Sigmoid colon (tissue), 7 donors: ENCODE measurements around the gene MGAT3. TPM values are rescaled to one million over a fixed set of nuclear protein-coding genes. Genes with fewer than 3 reads are reported as not detected.
A peak's percentile ranks its signal among the peaks of the same experiment; 100 is the strongest.
"Not testable (repeated sequence)": the region's sequence is repeated elsewhere in the genome, so short reads cannot be mapped to it uniquely, and the experiment has no call there.

Experiments used
- DNase-seq: peaks from one replicate; pipeline ENCODE4 v3.0.0-alpha.2; 2019
- H3K27ac ChIP-seq, 4 donors: fragments of 200-600 bp; sonication (generic); one replicate each; pipeline ENCODE4 v1.5.1; 2016 to 2019; ENCODE audit warnings: mild to moderate bottlenecking in 1 of 4
- H3K27me3 ChIP-seq, 3 donors: fragments of 200-600 bp; sonication (generic); one replicate each; pipeline ENCODE4 v1.5.1; 2019; ENCODE audit warnings: mild to moderate bottlenecking in 1 of 3
- H3K36me3 ChIP-seq, 4 donors: fragments of 200-600 bp; sonication (generic); one replicate each; pipeline ENCODE4 v1.5.1; 2016 to 2019
- H3K4me1 ChIP-seq, 4 donors: fragments of 200-600 bp; sonication (generic); one replicate each; pipeline ENCODE4 v1.5.1; 2017 to 2019
- H3K4me3 ChIP-seq, 4 donors: fragments of 200-600 bp; sonication (generic); one replicate each; pipeline ENCODE4 v1.5.1; 2017 to 2019; ENCODE audit warnings: mild to moderate bottlenecking in 2 of 4, moderate library complexity in 1 of 4
- H3K9me3 ChIP-seq, 4 donors: fragments of 200-600 bp in 3 of 4; sonication (generic) in 3 of 4; one replicate each; pipeline versions ENCODE4 v1.5.1 to v1.6.1; 2013 to 2019
- CTCF ChIP-seq, 4 experiments: fragments of 450-650 bp in 3 of 4; fragments of 200-600 bp in 1 of 4; IDR thresholded peaks; one replicate each; pipeline ENCODE4 v1.5.1; 2016 to 2019; ENCODE audit warnings: antibody characterized with exemption in 4 of 4, mild to moderate bottlenecking in 3 of 4, moderate library complexity in 2 of 4
- EP300 ChIP-seq, 4 donors: sonication (generic); formaldehyde crosslinking; IDR thresholded peaks; one replicate each; pipeline ENCODE4 v1.6.1; 2017; ENCODE audit warnings: antibody characterized with exemption in 4 of 4
- POLR2A ChIP-seq, 2 donors: fragments of 450-650 bp; IDR thresholded peaks; one replicate each; pipeline ENCODE4 v1.6.1; 2016; ENCODE audit warnings: antibody characterized with exemption in 2 of 2, mild to moderate bottlenecking in 2 of 2, moderate library complexity in 2 of 2
- POLR2AphosphoS5 ChIP-seq, 4 donors: sonication (generic); formaldehyde crosslinking; IDR thresholded peaks; one replicate each; pipeline ENCODE4 v1.6.1; 2017; ENCODE audit warnings: antibody characterized with exemption in 4 of 4
- WGBS, 2 donors: extraction: QIAGEN DNeasy Blood & Tissue Kit; methylation state at CpG; one replicate each; pipeline ENCODE4 v1.1.7; 2013; 5-methylcytosine and 5-hydroxymethylcytosine counted together
- intact Hi-C: fragments of 100-400 bp; cut with DNase I; formaldehyde crosslinking; loops from one replicate; pipeline ENCODE4 v1.15.1; 2023
- polyA plus RNA-seq, 3 donors: library from polyadenylated mRNA; stranded (reverse); fragments of 200-250 nt; gene quantifications; one replicate each; pipeline ENCODE4 v1.2.3, GENCODE V29; 2013
- total RNA-seq, 4 donors: library from RNA; depleted of rRNA; stranded (reverse); fragments of >200 nt; gene quantifications; one replicate each; pipeline ENCODE4 v1.1.0, GENCODE V29; 2016
- donor health status: healthy with polysubstance abuse.
- donor health status: Bipolar disorder and iron deficiency.
- donor health status: healthy.

MGAT3 gene
- total and polyA plus RNA-seq, 7 donors, result 0.60 to 8.1 (median 1.1) TPM

- Histone ChIP-seq H3K9me3 (no peaks in the 10 kb centered on the region), H3K36me3 (peaks cover 14 to 41% (median 25%) of the 10 kb centered on the region in 4 donors), H3K4me3 (peak overlapping the region; percentile 95 to 100 (median 100)), H3K4me1 (peaks cover 0 to 42% (median 29%) of the 10 kb centered on the region in 4 donors), H3K27me3 (no peaks in the 10 kb centered on the region), H3K27ac (peak overlapping the region; percentile 74 to 95 (median 84))
- DNase-seq, result no peak
- no peak for TF ChIP-seq POLR2A (IDR thresholded peaks at IDR 0.05)
- no peak for TF ChIP-seq CTCF (IDR thresholded peaks at IDR 0.05)
- no peak for TF ChIP-seq POLR2AphosphoS5 (IDR thresholded peaks at IDR 0.05)
- no peak for TF ChIP-seq EP300 (IDR thresholded peaks at IDR 0.05)
- 2 to 7% methylated on average over 18 of the region's 18 CpGs for WGBS, 2 donors
- intact Hi-C loops, result loop anchor here (2.0 kb wide), 1 partner anchor 16 kb away; no protein-coding TSS in a partner anchor
These were observed 46.1 kb downstream of the MGAT3 start for GRCh38 chr22:39502789-39503409.

- Histone ChIP-seq H3K4me1 (peaks cover 0 to 42% (median 29%) of the 10 kb centered on the region in 4 donors), H3K27ac (peak overlapping the region in 2 of 4 donors; percentile 14 to 81)
These were observed 46.8 kb downstream of the MGAT3 start for GRCh38 chr22:39503630-39504029.

GRCh38 chr22:39504071-39504470, 47.3 kb downstream of the MGAT3 start:
- 93 to 96% methylated on average over 16 of the region's 16 CpGs for WGBS, 2 donors
- peaks cover 0 to 42% (median 29%) of the 10 kb centered on the region in 4 donors for H3K4me1 ChIP-seq
- H3K4me3 ChIP-seq, result no peak overlapping the region

More at GRCh38 chr22:39503630-39504029, 46.8 kb downstream of the MGAT3 start:
- H3K27me3 ChIP-seq, result no peaks in the 10 kb centered on the region
- 55% methylated on average over 6 of the region's 6 CpGs for WGBS, 2 donors
- intact Hi-C loops, result loop anchor here (2.0 kb wide), 1 partner anchor 15 kb away; no protein-coding TSS in a partner anchor
- H3K9me3 ChIP-seq, result no peaks in the 10 kb centered on the region
- TF ChIP-seq EP300 (IDR thresholded peaks at IDR 0.05), result no peak
- no peak for TF ChIP-seq POLR2AphosphoS5 (IDR thresholded peaks at IDR 0.05)
- peaks cover 14 to 48% (median 31%) of the 10 kb centered on the region in 4 donors for H3K36me3 ChIP-seq
- no peak for DNase-seq
- H3K4me3 ChIP-seq, result peak overlapping the region in 3 of 4 donors; percentile 99 to 100 (median 100)

GRCh38 chr22:39507021-39507420, 50.2 kb downstream of the MGAT3 start:
- H3K4me3 ChIP-seq, H3K27ac ChIP-seq, DNase-seq, H3K27me3 ChIP-seq, intact Hi-C loops, H3K9me3 ChIP-seq: not testable (repeated sequence)
- 74 to 80% methylated on average over 10 of the region's 10 CpGs for whole genome bisulfite sequencing, 2 donors
- H3K4me1 ChIP-seq, result peaks cover 0 to 27% (median 18%) of the 10 kb centered on the region in 4 donors
- peaks cover 15 to 82% (median 46%) of the 10 kb centered on the region in 4 donors for H3K36me3 ChIP-seq

More at GRCh38 chr22:39504071-39504470, 47.3 kb downstream of the MGAT3 start:
- H3K27ac ChIP-seq, result no peak overlapping the region
- no peak for DNase-seq
- H3K36me3 ChIP-seq, result peaks cover 14 to 52% (median 33%) of the 10 kb centered on the region in 4 donors
- no peak for TF ChIP-seq EP300 (IDR thresholded peaks at IDR 0.05)
- no peak for TF ChIP-seq POLR2A (IDR thresholded peaks at IDR 0.05)
- no peak for TF ChIP-seq CTCF (IDR thresholded peaks at IDR 0.05)
- TF ChIP-seq POLR2AphosphoS5 (IDR thresholded peaks at IDR 0.05), result no peak
- H3K9me3 ChIP-seq, result no peaks in the 10 kb centered on the region
- no peaks in the 10 kb centered on the region for H3K27me3 ChIP-seq
- intact Hi-C loops, result no loop called here

GRCh38 chr22:39508393-39508792, 51.6 kb downstream of the MGAT3 start:
- 79% methylated on average over 4 of the region's 4 CpGs for WGBS, 2 donors
- peaks cover 23 to 96% (median 58%) of the 10 kb centered on the region in 4 donors for H3K36me3 ChIP-seq
- intact Hi-C loops, result no loop called here

More at GRCh38 chr22:39508393-39508792, 51.6 kb downstream of the MGAT3 start:
- DNase-seq, result no peak
- Histone ChIP-seq H3K4me3 (no peak overlapping the region), H3K9me3 (no peaks in the 10 kb centered on the region), H3K27me3 (no peaks in the 10 kb centered on the region), H3K4me1 (peaks cover 0 to 20% (median 10%) of the 10 kb centered on the region in 4 donors), H3K27ac (no peak overlapping the region)
- TF ChIP-seq POLR2AphosphoS5 (IDR thresholded peaks at IDR 0.05) (no peak), CTCF (IDR thresholded peaks at IDR 0.05) (no peak), POLR2A (IDR thresholded peaks at IDR 0.05) (no peak), EP300 (IDR thresholded peaks at IDR 0.05) (no peak)
